Measurements from ENCODE around the gene SLC7A4. TPM values are rescaled to one million over a fixed set of nuclear protein-coding genes. Genes with fewer than 3 reads are reported as not detected.

The SLC7A4 gene
- total and polyA plus RNA-seq, 8 donors = 0.14 to 3.0 (median 0.40) TPM

GRCh38 chr22:20980938-20981722 lies 51.2 kb downstream of the SLC7A4 start:
- Histone ChIP-seq H3K9me3 (peaks cover 0 to 7% of the 10 kb centered on the region in 2 donors), H3K36me3 (peaks cover 0 to 11% of the 10 kb centered on the region in 2 donors), H3K27me3 (no peaks in the 10 kb centered on the region), H3K27ac (peak overlapping the region; percentile 92 to 93), H3K4me3 (peak overlapping the region; percentile 74 to 84), H3K4me1 (peaks cover 8 to 39% of the 10 kb centered on the region in 2 donors)
- no peak for DNase-seq
- ATAC-seq = no peak
- TF ChIP-seq, protein P1, sequence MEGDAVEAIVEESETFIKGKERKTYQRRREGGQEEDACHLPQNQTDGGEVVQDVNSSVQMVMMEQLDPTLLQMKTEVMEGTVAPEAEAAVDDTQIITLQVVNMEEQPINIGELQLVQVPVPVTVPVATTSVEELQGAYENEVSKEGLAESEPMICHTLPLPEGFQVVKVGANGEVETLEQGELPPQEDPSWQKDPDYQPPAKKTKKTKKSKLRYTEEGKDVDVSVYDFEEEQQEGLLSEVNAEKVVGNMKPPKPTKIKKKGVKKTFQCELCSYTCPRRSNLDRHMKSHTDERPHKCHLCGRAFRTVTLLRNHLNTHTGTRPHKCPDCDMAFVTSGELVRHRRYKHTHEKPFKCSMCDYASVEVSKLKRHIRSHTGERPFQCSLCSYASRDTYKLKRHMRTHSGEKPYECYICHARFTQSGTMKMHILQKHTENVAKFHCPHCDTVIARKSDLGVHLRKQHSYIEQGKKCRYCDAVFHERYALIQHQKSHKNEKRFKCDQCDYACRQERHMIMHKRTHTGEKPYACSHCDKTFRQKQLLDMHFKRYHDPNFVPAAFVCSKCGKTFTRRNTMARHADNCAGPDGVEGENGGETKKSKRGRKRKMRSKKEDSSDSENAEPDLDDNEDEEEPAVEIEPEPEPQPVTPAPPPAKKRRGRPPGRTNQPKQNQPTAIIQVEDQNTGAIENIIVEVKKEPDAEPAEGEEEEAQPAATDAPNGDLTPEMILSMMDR (IDR thresholded peaks at IDR 0.05) = no peak
- intact Hi-C loops (cut with DNase I) = no loop called here

- TF ChIP-seq, protein P1 (IDR thresholded peaks at IDR 0.05) = no peak
- Histone ChIP-seq H3K36me3 (peaks cover 0 to 6% of the 10 kb centered on the region in 2 donors), H3K4me3 (no peak overlapping the region), H3K27ac (no peak overlapping the region), H3K9me3 (peaks cover 0 to 7% of the 10 kb centered on the region in 2 donors), H3K4me1 (peaks cover 8 to 39% of the 10 kb centered on the region in 2 donors), H3K27me3 (no peaks in the 10 kb centered on the region)
- DNase-seq (no peak), ATAC-seq (no peak)
- intact Hi-C loops (cut with DNase I) = no loop called here
These were observed 51.8 kb downstream of the SLC7A4 start for GRCh38 chr22:20980523-20980922.

GRCh38 chr22:20979940-20980453 lies 52.4 kb downstream of the SLC7A4 start:
- Histone ChIP-seq H3K9me3 (peaks cover 0 to 7% of the 10 kb centered on the region in 2 donors), H3K4me3 (peak overlapping the region in 1 of 2 donors; percentile 11), H3K36me3 (peaks cover 0 to under 1% of the 10 kb centered on the region in 2 donors), H3K4me1 (peaks cover 8 to 39% of the 10 kb centered on the region in 2 donors), H3K27me3 (no peaks in the 10 kb centered on the region), H3K27ac (no peak overlapping the region)
- intact Hi-C loops (cut with DNase I) = no loop called here
- TF ChIP-seq, protein P1 (IDR thresholded peaks at IDR 0.05) = no peak
- no peak for ATAC-seq
- peak in 1 of 4 donors; percentile 66 for DNase-seq

GRCh38 chr22:20979243-20979809 lies 53.0 kb downstream of the SLC7A4 start:
- Histone ChIP-seq H3K36me3 (no peaks in the 10 kb centered on the region), H3K4me3 (peak overlapping the region in 1 of 2 donors; percentile 11), H3K27me3 (peaks cover 0 to 4% of the 10 kb centered on the region in 2 donors), H3K27ac (no peak overlapping the region), H3K9me3 (peaks cover 0 to 7% of the 10 kb centered on the region in 2 donors), H3K4me1 (peaks cover 8 to 39% of the 10 kb centered on the region in 2 donors)
- TF ChIP-seq, protein P1 (IDR thresholded peaks at IDR 0.05) = no peak
- DNase-seq (peak in 3 of 4 donors; percentile 85 to 89 (median 87)), ATAC-seq (peak; percentile 73)
- intact Hi-C loops (cut with DNase I) = no loop called here

Small RNA genes lying within 50 kb of the gene (microRNA-seq; reads per million reads assigned to microRNA genes)
- 0 reads per million in 2 donors for gene MIR649

Other genes with a start within 250 kb of the SLC7A4 start
- gene PI4KA, start 173.8 kb downstream of the SLC7A4 start, total RNA-seq = 100 to 1,000 TPM in 1 of 2 donors, 10 to 100 TPM in 1; 86.7 to 108 TPM
- gene PI4KA, start 173.8 kb downstream of the SLC7A4 start, polyA plus RNA-seq (ENCODE audit: insufficient read length in 6 of 6) = 10 to 100 TPM; 60.5 to 80.7 (median 68.9) TPM
- 10 to 100 TPM; 26.7 to 28.7 TPM for gene SNAP29, start 173.6 kb downstream of the SLC7A4 start, total RNA-seq
- gene SNAP29, start 173.6 kb downstream of the SLC7A4 start, polyA plus RNA-seq (ENCODE audit: insufficient read length in 6 of 6) = 10 to 100 TPM; 25.4 to 33.2 (median 30.4) TPM
- gene CRKL, start 115.2 kb downstream of the SLC7A4 start, total RNA-seq = 10 to 100 TPM; 56.7 to 59.4 TPM
- 10 to 100 TPM; 56.9 to 67.4 (median 65.8) TPM for gene CRKL, start 115.2 kb downstream of the SLC7A4 start, polyA plus RNA-seq (ENCODE audit: insufficient read length in 6 of 6)
- gene AIFM3, start 65.3 kb downstream of the SLC7A4 start, total RNA-seq = 1 to 10 TPM; 6.0 to 6.5 TPM
- 1 to 10 TPM in 3 of 6 donors, under 1 TPM in 3; 0.49 to 1.4 (median 0.83) TPM for gene AIFM3, start 65.3 kb downstream of the SLC7A4 start, polyA plus RNA-seq (ENCODE audit: insufficient read length in 6 of 6)
- gene LZTR1, start 50.3 kb downstream of the SLC7A4 start, total RNA-seq = 10 to 100 TPM; 60.0 to 71.9 TPM
- 10 to 100 TPM; 43.0 to 64.9 (median 56.2) TPM for gene LZTR1, start 50.3 kb downstream of the SLC7A4 start, polyA plus RNA-seq (ENCODE audit: insufficient read length in 6 of 6)
- 10 to 100 TPM; 17.8 to 23.8 TPM for gene THAP7, start 30.4 kb downstream of the SLC7A4 start, total RNA-seq
- 10 to 100 TPM; 14.7 to 26.3 (median 20.0) TPM for gene THAP7, start 30.4 kb downstream of the SLC7A4 start, polyA plus RNA-seq (ENCODE audit: insufficient read length in 6 of 6)
- gene P2RX6, start 17.4 kb downstream of the SLC7A4 start, total RNA-seq = 1 to 10 TPM in 1 of 2 donors, under 1 TPM in 1; 0.20 to 1.7 TPM
- 1 to 10 TPM; 1.1 to 2.4 (median 2.1) TPM for gene P2RX6, start 17.4 kb downstream of the SLC7A4 start, polyA plus RNA-seq (ENCODE audit: insufficient read length in 6 of 6)
- under 1 TPM in 1 of 2 donors, not detected in 1; 0.94 TPM for gene LRRC74B, start 13.4 kb upstream of the SLC7A4 start, total RNA-seq
- 1 to 10 TPM in 4 of 6 donors, under 1 TPM in 2; 0.31 to 2.2 (median 1.5) TPM for gene LRRC74B, start 13.4 kb upstream of the SLC7A4 start, polyA plus RNA-seq (ENCODE audit: insufficient read length in 6 of 6)